Heart left ventricle (tissue), 13 donors: ENCODE results near the gene FGF10.

Source experiments
- POLR2A ChIP-seq, 2 donors: fragments of 450-650 bp; IDR thresholded peaks; one replicate each; pipeline ENCODE4 v1.6.1; 2017; ENCODE audit warnings: antibody characterized with exemption in 2 of 2, mild to moderate bottlenecking in 2 of 2, moderate library complexity in 2 of 2
- TF ChIP-seq, protein P1 (sequence below), 12 donors: fragments of 200-600 bp; sonication (generic) in 4 of 12; IDR thresholded peaks; one replicate each; pipeline versions ENCODE4 v1.5.0 to v1.8.0; 2018 to 2022; ENCODE audit warnings: antibody characterized with exemption in 12 of 12, mild to moderate bottlenecking in 5 of 12
- donor health status: ischemic (EF 13 %, LVEDD 7.1; RV severe dilation, severe dysfunction).
- donor health status: DM: no; HTN: yes; CAD: no.
- donor health status: DM: no; HTN: no; CAD: no.
- donor health status: ischemic (EF 25% LVEDD 6.9; RV normal size, moderate dysfunction).
- donor health status: ischemic (EF 25% LVEDD 5.7; RV mildly dilated, moderate dysfunction).
- donor health status: ischemic (EF 35%, LVEDD 5.7; RV mildly dilated, moderate dysfunction).
- donor health status: nonischemic (EF 11% LVEDD 7.7; RV severe dilation, severe dysfunction).
- donor health status: DM: yes; HTN: yes; CAD: no.
- donor health status: PGD.
- donor health status: ischemic (EF 29% LVEDD 5.4; RV normal size, mild dysfunction).
- donor health status: nonischemic (EF 23%, LVEDD 6.1; RV moderate dilation, normal function).

DNA sequence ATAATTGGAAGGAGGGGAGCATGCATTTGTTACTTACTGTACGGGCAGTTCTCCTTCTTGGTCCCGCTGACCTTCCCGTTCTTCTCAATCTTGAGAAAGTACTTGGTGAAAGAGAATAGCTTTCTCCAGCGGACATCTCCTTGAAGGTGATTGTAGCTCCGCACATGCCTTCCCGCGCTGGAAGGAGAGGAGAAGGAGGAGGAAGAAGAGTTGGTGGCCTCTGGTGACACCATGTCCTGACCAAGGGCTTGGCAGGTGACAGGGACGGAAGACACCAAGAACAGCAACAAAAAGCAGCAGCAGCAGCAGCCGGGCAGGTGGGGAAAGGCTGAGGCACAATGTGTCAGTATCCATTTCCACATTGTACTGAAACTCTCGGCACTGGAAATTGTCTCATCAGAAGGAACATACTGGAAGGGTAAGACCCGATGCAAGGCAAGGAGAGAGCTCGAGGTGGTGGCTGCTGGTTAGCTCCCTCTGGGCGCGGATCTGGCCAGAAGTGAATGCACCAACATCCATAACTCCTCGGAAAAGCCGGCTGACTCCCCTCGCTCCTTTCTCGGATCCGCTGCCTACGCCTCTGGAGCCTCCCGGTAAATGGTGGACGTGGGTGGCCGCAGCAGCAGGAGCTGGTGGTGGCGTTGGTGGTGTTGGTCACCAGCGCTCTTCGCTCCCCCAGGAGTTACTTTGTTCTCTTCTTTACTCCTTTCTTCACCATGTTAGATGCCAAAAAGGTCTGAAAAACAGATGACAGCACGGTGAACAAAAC lies 715 bp downstream of the FGF10 start:
- TF ChIP-seq POLR2A (IDR thresholded peaks at IDR 0.05): no peak
- TF ChIP-seq, protein P1, sequence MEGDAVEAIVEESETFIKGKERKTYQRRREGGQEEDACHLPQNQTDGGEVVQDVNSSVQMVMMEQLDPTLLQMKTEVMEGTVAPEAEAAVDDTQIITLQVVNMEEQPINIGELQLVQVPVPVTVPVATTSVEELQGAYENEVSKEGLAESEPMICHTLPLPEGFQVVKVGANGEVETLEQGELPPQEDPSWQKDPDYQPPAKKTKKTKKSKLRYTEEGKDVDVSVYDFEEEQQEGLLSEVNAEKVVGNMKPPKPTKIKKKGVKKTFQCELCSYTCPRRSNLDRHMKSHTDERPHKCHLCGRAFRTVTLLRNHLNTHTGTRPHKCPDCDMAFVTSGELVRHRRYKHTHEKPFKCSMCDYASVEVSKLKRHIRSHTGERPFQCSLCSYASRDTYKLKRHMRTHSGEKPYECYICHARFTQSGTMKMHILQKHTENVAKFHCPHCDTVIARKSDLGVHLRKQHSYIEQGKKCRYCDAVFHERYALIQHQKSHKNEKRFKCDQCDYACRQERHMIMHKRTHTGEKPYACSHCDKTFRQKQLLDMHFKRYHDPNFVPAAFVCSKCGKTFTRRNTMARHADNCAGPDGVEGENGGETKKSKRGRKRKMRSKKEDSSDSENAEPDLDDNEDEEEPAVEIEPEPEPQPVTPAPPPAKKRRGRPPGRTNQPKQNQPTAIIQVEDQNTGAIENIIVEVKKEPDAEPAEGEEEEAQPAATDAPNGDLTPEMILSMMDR (IDR thresholded peaks at IDR 0.05): no peak
